ENCODE data around the gene C19orf38.

The C19orf38 gene

GRCh38 chr19:10915130-10916091 is 67.2 kb downstream of the C19orf38 start:
- Histone ChIP-seq H3F3A (ENCODE audit: insufficient read depth, low read length) (no peaks in the 10 kb centered on the region), H3K4me2 (ENCODE audit: low read length) (no peak overlapping the region), H3K4me3 (ENCODE audit: low read depth, low read length, poor library complexity, severe bottlenecking) (no peak overlapping the region), H3K27ac (ENCODE audit: low read depth, low read length, poor library complexity, severe bottlenecking) (no peak overlapping the region), H2AFZ (ENCODE audit: low read length) (no peak overlapping the region), H3K79me2 (ENCODE audit: insufficient read depth, low read length) (no peaks in the 10 kb centered on the region), H3K36me3 (ENCODE audit: insufficient read depth, low read length) (peaks cover 68% of the 10 kb centered on the region), H3K9me2 (ENCODE audit: low read depth, low read length) (no peaks in the 10 kb centered on the region), H3K4me1 (ENCODE audit: insufficient read depth, low read length, severe bottlenecking) (no peaks in the 10 kb centered on the region), H3K27me3 (ENCODE audit: insufficient read depth, low read length) (no peaks in the 10 kb centered on the region), H4K20me1 (ENCODE audit: insufficient read depth, low read length) (no peaks in the 10 kb centered on the region), H3K9ac (ENCODE audit: low read length) (no peak overlapping the region), H3K9me3 (ENCODE audit: low read length) (no peaks in the 10 kb centered on the region)
- no peak for TF ChIP-seq CTCF (IDR thresholded peaks at IDR 0.05; ENCODE audit: low read length)
- TF ChIP-seq EZH2 (IDR thresholded peaks at IDR 0.05; ENCODE audit: borderline replicate concordance, low read length) = no peak

GRCh38 chr19:10916602-10917001 is 68.4 kb downstream of the C19orf38 start:
- H2AFZ ChIP-seq (ENCODE audit: low read length) = no peak overlapping the region
- H3F3A ChIP-seq (ENCODE audit: insufficient read depth, low read length) = no peaks in the 10 kb centered on the region
- no peaks in the 10 kb centered on the region for H3K4me1 ChIP-seq (ENCODE audit: insufficient read depth, low read length, severe bottlenecking)
- H3K4me3 ChIP-seq (ENCODE audit: low read depth, low read length, poor library complexity, severe bottlenecking) = no peak overlapping the region
- no peak for TF ChIP-seq CTCF (IDR thresholded peaks at IDR 0.05; ENCODE audit: low read length)
- TF ChIP-seq EZH2 (IDR thresholded peaks at IDR 0.05; ENCODE audit: borderline replicate concordance, low read length) = no peak
- no peaks in the 10 kb centered on the region for H3K79me2 ChIP-seq (ENCODE audit: insufficient read depth, low read length)
- no peaks in the 10 kb centered on the region for H3K27me3 ChIP-seq (ENCODE audit: insufficient read depth, low read length)
- no peak overlapping the region for H3K4me2 ChIP-seq (ENCODE audit: low read length)
- no peak overlapping the region for H3K9ac ChIP-seq (ENCODE audit: low read length)
- no peaks in the 10 kb centered on the region for H4K20me1 ChIP-seq (ENCODE audit: insufficient read depth, low read length)
- no peaks in the 10 kb centered on the region for H3K9me2 ChIP-seq (ENCODE audit: low read depth, low read length)
- H3K27ac ChIP-seq (ENCODE audit: low read depth, low read length, poor library complexity, severe bottlenecking) = no peak overlapping the region
- H3K36me3 ChIP-seq (ENCODE audit: insufficient read depth, low read length) = peaks cover 74% of the 10 kb centered on the region
- no peaks in the 10 kb centered on the region for H3K9me3 ChIP-seq (ENCODE audit: low read length)

- Histone ChIP-seq H4K20me1 (ENCODE audit: insufficient read depth, low read length) (no peaks in the 10 kb centered on the region), H3K9me3 (ENCODE audit: low read length) (no peaks in the 10 kb centered on the region), H3K36me3 (ENCODE audit: insufficient read depth, low read length) (peaks cover 74% of the 10 kb centered on the region)
Measured at GRCh38 chr19:10918359-10918758, 70.1 kb downstream of the C19orf38 start.

More at GRCh38 chr19:10918359-10918758, 70.1 kb downstream of the C19orf38 start:
- H3K4me2 ChIP-seq (ENCODE audit: low read length) = no peak overlapping the region
- no peaks in the 10 kb centered on the region for H3K9me2 ChIP-seq (ENCODE audit: low read depth, low read length)
- no peaks in the 10 kb centered on the region for H3K79me2 ChIP-seq (ENCODE audit: insufficient read depth, low read length)
- no peaks in the 10 kb centered on the region for H3K27me3 ChIP-seq (ENCODE audit: insufficient read depth, low read length)
- H3K4me1 ChIP-seq (ENCODE audit: insufficient read depth, low read length, severe bottlenecking) = no peaks in the 10 kb centered on the region
- no peak overlapping the region for H3K4me3 ChIP-seq (ENCODE audit: low read depth, low read length, poor library complexity, severe bottlenecking)
- H3K27ac ChIP-seq (ENCODE audit: low read depth, low read length, poor library complexity, severe bottlenecking) = no peak overlapping the region
- no peak for TF ChIP-seq CTCF (IDR thresholded peaks at IDR 0.05; ENCODE audit: low read length)
- no peak for TF ChIP-seq EZH2 (IDR thresholded peaks at IDR 0.05; ENCODE audit: borderline replicate concordance, low read length)
- H3F3A ChIP-seq (ENCODE audit: insufficient read depth, low read length) = no peaks in the 10 kb centered on the region
- no peak overlapping the region for H3K9ac ChIP-seq (ENCODE audit: low read length)
- H2AFZ ChIP-seq (ENCODE audit: low read length) = no peak overlapping the region

All from OCI-LY1 (cell line).